HTR-8/SVneo (cell line): Measurements from ENCODE around the gene TMEM63A.
"Not testable (repeated sequence)": the region's sequence is repeated elsewhere in the genome, so short reads cannot be mapped to it uniquely, and the experiment has no call there.

ENCODE experiments used
- DNase-seq: peaks from one replicate; pipeline ENCODE4 v3.0.0; 2011; ENCODE audit warnings: low spot score, mixed read lengths; ENCODE audit not compliant: insufficient read length
- FAIRE-seq: peaks from 2 replicates; lab custom pipeline; 2011; peaks lifted over from hg19 to GRCh38; lab: Jason Lieb, UNC

The TMEM63A gene

GRCh38 chr1:225827076-225827475 is 55.1 kb downstream of the TMEM63A start:
- no peak for FAIRE-seq
- no peak for DNase-seq

- no peak for FAIRE-seq
- DNase-seq = no peak
Measured at GRCh38 chr1:225825607-225826007, 56.6 kb downstream of the TMEM63A start.

- DNase-seq (no peak), FAIRE-seq (no peak)
Measured at GRCh38 chr1:225825078-225825477, 57.1 kb downstream of the TMEM63A start.

GRCh38 chr1:225824533-225824941 is 57.6 kb downstream of the TMEM63A start:
- DNase-seq (no peak), FAIRE-seq (no peak)

- DNase-seq = no peak
- FAIRE-seq = no peak
Measured at GRCh38 chr1:225823811-225824261, 58.3 kb downstream of the TMEM63A start.

GRCh38 chr1:225822655-225823403 is 59.4 kb downstream of the TMEM63A start:
- DNase-seq (no peak), FAIRE-seq (no peak)

GRCh38 chr1:225820522-225821120 is 61.6 kb downstream of the TMEM63A start:
- FAIRE-seq (no peak), DNase-seq (no peak)

GRCh38 chr1:225819346-225820192 is 62.6 kb downstream of the TMEM63A start:
- no peak for DNase-seq
- no peak for FAIRE-seq

- no peak for FAIRE-seq
- DNase-seq = no peak
Measured at GRCh38 chr1:225818229-225818628, 64.0 kb downstream of the TMEM63A start.

GRCh38 chr1:225817611-225818061 is 64.5 kb downstream of the TMEM63A start:
- FAIRE-seq (no peak), DNase-seq (peak; percentile 50)

GRCh38 chr1:225816643-225817538 is 65.3 kb downstream of the TMEM63A start:
- no peak for DNase-seq
- FAIRE-seq = no peak

GRCh38 chr1:225815526-225816178 is 66.5 kb downstream of the TMEM63A start:
- DNase-seq = no peak
- no peak for FAIRE-seq

GRCh38 chr1:225815090-225815489 is 67.1 kb downstream of the TMEM63A start:
- not testable (repeated sequence) for DNase-seq, FAIRE-seq

- no peak for FAIRE-seq
- DNase-seq = no peak
Measured at GRCh38 chr1:225814381-225814780, 67.8 kb downstream of the TMEM63A start.

- FAIRE-seq = no peak
- DNase-seq = no peak
Measured at GRCh38 chr1:225813214-225813964, 68.8 kb downstream of the TMEM63A start.

GRCh38 chr1:225812488-225813213 is 69.5 kb downstream of the TMEM63A start:
- DNase-seq (no peak), FAIRE-seq (no peak)

GRCh38 chr1:225811622-225812487 is 70.3 kb downstream of the TMEM63A start:
- FAIRE-seq (no peak), DNase-seq (no peak)
